ENCODE measurements around the gene CR1.
"Not testable (repeated sequence)": the region's sequence is repeated elsewhere in the genome, so short reads cannot be mapped to it uniquely, and the experiment has no call there.

CR1 gene

GRCh38 chr1:207676153-207676552 lies 180.2 kb downstream of the CR1 start:
- no peak for DNase-seq (ENCODE audit: low spot score)

DNA sequence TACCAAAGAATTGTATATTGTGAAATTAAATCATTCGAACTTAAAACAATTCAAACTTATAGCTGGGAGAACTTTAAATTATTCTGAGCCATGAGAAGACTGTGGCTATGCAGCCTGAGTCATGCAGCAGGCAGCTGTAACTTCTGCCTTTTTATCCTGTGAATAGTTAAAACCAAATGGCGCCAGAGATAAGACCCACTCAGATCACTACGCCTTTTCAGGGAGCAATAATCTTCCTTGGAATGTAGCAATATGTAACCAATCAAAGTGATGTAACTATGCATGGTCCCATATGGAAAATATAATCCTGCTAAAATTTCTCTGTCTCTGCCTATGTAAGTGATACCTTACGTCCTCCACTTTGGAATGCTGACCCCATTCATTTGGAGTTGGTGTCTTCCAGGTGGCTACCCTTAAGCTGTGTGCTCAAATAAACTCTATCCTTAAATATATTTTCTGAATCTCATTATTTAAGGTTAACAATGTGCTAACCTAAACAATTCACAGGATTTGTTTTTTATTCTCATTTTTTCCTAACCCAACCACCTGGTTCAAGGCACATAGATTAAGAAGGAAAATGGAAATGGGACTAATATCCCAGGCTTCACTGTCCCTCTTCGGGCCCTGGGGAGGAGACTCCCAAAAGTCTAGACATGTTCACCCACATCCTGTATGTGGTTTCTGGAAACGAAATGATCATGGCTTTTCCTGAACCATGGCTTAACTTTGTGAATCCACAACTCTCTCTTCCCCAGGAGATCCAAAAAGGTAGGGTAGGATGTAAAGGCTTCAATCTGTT lies 184.8 kb downstream of the CR1 start:
- peak; percentile 21 for DNase-seq (ENCODE audit: low spot score)

DNA sequence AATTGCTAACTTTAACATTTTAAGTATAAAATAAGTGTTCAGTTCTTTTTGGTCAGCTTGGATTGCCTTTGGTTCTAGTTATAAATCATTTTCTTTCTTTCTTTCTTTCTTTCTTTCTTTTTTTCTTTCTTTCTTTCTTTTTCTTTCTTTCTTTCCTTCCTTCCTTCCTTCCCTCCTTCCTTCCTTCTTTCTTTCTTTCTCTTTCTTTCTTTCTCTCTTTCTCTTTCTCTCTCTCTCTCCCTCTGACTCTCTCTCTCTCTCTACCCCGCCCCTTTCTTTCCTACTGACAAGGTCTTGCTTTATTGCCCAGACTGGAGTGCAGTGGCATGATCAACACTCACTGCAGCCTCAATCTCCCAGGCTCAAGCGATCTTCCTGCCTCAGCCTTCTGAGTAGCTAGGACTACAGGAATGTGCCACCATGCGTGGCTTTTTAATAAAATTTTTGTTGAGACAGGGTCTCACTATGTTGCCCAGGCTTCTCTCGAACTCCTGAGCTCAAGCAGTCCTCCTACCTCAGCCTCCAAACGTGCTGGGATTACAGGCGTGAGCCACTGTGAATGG lies 187.0 kb downstream of the CR1 start:
- DNase-seq (ENCODE audit: low spot score): not testable (repeated sequence)

DNA sequence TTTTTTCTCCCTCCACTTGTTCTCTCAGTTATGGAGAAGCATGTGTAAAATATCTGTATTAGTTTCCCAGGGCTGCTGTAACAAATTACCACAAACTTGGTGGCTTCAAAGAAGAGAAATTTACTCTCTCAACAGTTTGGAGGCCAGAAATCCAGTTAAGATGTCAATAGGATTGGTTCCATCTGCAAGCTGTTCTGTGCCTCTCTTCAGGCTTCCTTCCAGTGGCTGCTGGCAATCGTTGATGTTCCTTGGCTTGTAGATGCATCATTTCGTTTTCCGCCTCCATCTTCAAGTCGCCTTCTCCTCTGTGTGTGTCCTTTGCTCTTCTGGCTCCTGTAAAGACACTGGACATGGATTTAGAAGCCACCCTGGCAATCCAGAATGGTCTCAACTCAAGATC lies 194.6 kb downstream of the CR1 start:
- not testable (repeated sequence) for DNase-seq (ENCODE audit: low spot score)

- no peak for DNase-seq (ENCODE audit: low spot score)
These were observed 195.1 kb downstream of the CR1 start for GRCh38 chr1:207691010-207691409.
